Measurements from ENCODE around the gene RERE. TPM values are rescaled to one million over a fixed set of nuclear protein-coding genes. Genes with fewer than 3 reads are reported as not detected.
"Not testable (repeated sequence)": the region's sequence is repeated elsewhere in the genome, so short reads cannot be mapped to it uniquely, and the experiment has no call there.

Gene RERE
- total RNA-seq, 2 donors from 2014 or later: 74.5 to 128 TPM

- Histone ChIP-seq H3K9me3 (no peaks in the 10 kb centered on the region), H3K4me3 (no peak overlapping the region), H3K27ac (no peak overlapping the region), H3K27me3 (no peaks in the 10 kb centered on the region), H3K4me1 (peaks cover 24% of the 10 kb centered on the region), H3K36me3 (replicated peaks in 1 of 2; ENCODE audit: insufficient read depth in 1 of 2, low read depth in 2 of 2) (no peaks in the 10 kb centered on the region)
- DNase-seq (no peak), ATAC-seq (no peak)
- TF ChIP-seq, protein P1, sequence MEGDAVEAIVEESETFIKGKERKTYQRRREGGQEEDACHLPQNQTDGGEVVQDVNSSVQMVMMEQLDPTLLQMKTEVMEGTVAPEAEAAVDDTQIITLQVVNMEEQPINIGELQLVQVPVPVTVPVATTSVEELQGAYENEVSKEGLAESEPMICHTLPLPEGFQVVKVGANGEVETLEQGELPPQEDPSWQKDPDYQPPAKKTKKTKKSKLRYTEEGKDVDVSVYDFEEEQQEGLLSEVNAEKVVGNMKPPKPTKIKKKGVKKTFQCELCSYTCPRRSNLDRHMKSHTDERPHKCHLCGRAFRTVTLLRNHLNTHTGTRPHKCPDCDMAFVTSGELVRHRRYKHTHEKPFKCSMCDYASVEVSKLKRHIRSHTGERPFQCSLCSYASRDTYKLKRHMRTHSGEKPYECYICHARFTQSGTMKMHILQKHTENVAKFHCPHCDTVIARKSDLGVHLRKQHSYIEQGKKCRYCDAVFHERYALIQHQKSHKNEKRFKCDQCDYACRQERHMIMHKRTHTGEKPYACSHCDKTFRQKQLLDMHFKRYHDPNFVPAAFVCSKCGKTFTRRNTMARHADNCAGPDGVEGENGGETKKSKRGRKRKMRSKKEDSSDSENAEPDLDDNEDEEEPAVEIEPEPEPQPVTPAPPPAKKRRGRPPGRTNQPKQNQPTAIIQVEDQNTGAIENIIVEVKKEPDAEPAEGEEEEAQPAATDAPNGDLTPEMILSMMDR (IDR thresholded peaks at IDR 0.05): no peak
- no peak for TF ChIP-seq POLR2A (IDR thresholded peaks at IDR 0.05)
- intact Hi-C loops (cut with DNase I): no loop called here
- 88 to 90% methylated on average over 11 of the region's 11 CpGs for WGBS, 2 donors
Observed at GRCh38 chr1:8450312-8450711, 367.1 kb downstream of the RERE start.

- TF ChIP-seq, protein P1 (IDR thresholded peaks at IDR 0.05): no peak
- no peak for TF ChIP-seq POLR2A (IDR thresholded peaks at IDR 0.05)
- Histone ChIP-seq H3K27ac (peak overlapping the region in 2 of 4 donors; percentile 37 to 61), H3K9me3 (no peaks in the 10 kb centered on the region), H3K36me3 (replicated peaks in 1 of 2; ENCODE audit: insufficient read depth in 1 of 2, low read depth in 2 of 2) (no peaks in the 10 kb centered on the region), H3K4me1 (peaks cover 22% of the 10 kb centered on the region), H3K4me3 (no peak overlapping the region), H3K27me3 (no peaks in the 10 kb centered on the region)
- 51 to 75% methylated on average over 12 of the region's 12 CpGs for WGBS, 2 donors
- ATAC-seq (no peak), DNase-seq (peak in 1 of 4 donors; percentile 13)
- intact Hi-C loops (cut with DNase I): no loop called here
Observed at GRCh38 chr1:8448911-8449661, 368.4 kb downstream of the RERE start.

- WGBS, 2 donors: 81 to 83% methylated on average over 11 of the region's 11 CpGs
- H3K36me3 ChIP-seq (replicated peaks in 1 of 2; ENCODE audit: insufficient read depth in 1 of 2, low read depth in 2 of 2); intact Hi-C loops (cut with DNase I); H3K27me3 ChIP-seq; DNase-seq; H3K4me3 ChIP-seq; H3K9me3 ChIP-seq; ATAC-seq: not testable (repeated sequence)
- Histone ChIP-seq H3K27ac (peak overlapping the region in 2 of 4 donors; percentile 37 to 61), H3K4me1 (peaks cover 22% of the 10 kb centered on the region)
Observed at GRCh38 chr1:8448505-8448904, 368.9 kb downstream of the RERE start.

DNA sequence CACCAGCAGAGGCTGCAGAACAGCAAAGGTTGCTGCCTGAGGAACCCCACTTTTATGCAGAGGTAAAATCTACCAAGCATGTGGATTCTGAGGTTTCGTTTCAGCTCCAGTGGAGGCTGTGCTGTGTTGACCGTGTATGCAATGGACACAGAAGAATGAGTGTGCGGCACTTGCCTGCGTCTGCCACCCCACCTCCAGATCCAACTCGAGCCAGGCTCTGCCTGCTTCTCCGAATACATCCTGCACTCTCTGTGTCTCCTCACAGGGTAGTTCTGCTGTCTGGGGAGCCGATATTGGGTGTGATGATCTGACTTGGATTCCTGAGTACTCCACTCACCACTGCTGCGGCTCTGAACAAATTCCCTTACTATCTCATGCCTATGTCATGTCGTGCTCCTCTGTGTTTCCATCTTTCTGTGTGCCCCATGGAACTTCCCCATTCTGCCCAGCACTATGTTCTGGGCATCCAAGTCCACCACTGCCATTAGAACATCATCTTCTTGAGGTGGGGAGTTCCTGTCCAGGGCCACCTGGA is 369.8 kb downstream of the RERE start:
- DNase-seq (no peak), ATAC-seq (no peak)
- no peaks in the 10 kb centered on the region for H3K9me3 ChIP-seq
- TF ChIP-seq POLR2A (IDR thresholded peaks at IDR 0.05): no peak
- TF ChIP-seq, protein P1 (IDR thresholded peaks at IDR 0.05): no peak
- no peak overlapping the region for H3K27ac ChIP-seq
- H3K36me3 ChIP-seq (replicated peaks in 1 of 2; ENCODE audit: insufficient read depth in 1 of 2, low read depth in 2 of 2): no peaks in the 10 kb centered on the region
- intact Hi-C loops (cut with DNase I): no loop called here
- WGBS, 2 donors: 86 to 97% methylated on average over 9 of the region's 9 CpGs
- H3K27me3 ChIP-seq: no peaks in the 10 kb centered on the region
- peaks cover 21% of the 10 kb centered on the region for H3K4me1 ChIP-seq
- H3K4me3 ChIP-seq: no peak overlapping the region

DNA sequence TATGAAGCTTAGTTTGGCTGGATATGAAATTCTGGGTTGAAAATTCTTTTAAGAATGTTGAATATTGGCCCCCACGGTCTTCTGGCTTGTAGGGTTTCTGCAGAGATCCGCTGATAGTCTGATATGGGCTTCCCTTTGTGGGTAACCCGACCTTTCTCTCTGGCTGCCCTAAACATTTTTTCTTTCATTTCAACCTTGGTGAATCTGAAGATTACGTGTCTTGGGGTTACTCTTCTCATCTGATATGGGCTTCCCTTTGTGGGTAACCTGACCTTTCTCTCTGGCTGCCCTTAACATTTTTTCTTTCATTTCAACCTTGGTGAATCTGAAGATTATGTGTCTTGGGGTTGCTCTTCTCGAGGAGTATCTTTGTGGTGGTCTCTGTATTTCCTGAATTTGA is 371.3 kb downstream of the RERE start:
- ATAC-seq; H3K9me3 ChIP-seq; H3K4me1 ChIP-seq; DNase-seq; intact Hi-C loops (cut with DNase I); H3K27me3 ChIP-seq; H3K4me3 ChIP-seq; H3K36me3 ChIP-seq (replicated peaks in 1 of 2; ENCODE audit: insufficient read depth in 1 of 2, low read depth in 2 of 2); H3K27ac ChIP-seq: not testable (repeated sequence)
- 83 to 91% methylated on average over 5 of the region's 5 CpGs for WGBS, 2 donors

Data from body of pancreas (tissue), 4 donors.